ENCODE measurements around the gene DOCK2.

The DOCK2 gene

GRCh38 chr5:170049713-170050112 is 412.6 kb downstream of the DOCK2 start:
- Histone ChIP-seq H3K36me3 (ENCODE audit: insufficient read depth, low read length) (no peaks in the 10 kb centered on the region), H3K9ac (ENCODE audit: insufficient read length) (no peak overlapping the region), H3K4me3 (no peak overlapping the region), H3K9me3 (ENCODE audit: low read depth, low read length) (no peaks in the 10 kb centered on the region), H3K27ac (no peak overlapping the region)
- TF ChIP-seq POLR2AphosphoS5 (IDR thresholded peaks at IDR 0.05; ENCODE audit: borderline replicate concordance, low read depth, low read length) (no peak), EZH2 (IDR thresholded peaks at IDR 0.05) (no peak), FOXP2 (optimal IDR thresholded peaks at IDR 0.05; ENCODE audit: control extremely low read depth, extremely low read length, insufficient read depth) (no peak)
- no peak for DNase-seq (ENCODE audit: low read depth, low spot score)

DNA sequence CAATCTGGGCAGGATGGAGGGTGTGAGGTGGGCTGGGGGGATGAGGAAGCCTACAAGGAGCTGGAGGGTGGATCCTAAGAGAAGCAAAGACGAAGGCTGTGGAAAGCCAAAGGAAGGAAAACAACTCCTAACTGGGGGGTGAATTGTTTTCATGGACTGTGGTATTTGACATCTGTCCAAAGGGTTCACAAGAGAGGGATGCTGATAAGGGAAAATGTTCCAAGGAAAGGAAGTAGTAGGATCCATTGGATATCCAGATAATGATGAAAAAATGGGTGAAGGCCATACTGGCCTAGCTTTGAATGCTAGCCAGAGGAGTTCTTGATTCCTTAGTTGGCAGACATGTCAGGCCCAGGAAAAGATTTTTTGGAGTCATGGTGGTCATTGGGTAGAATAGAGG is 416.8 kb downstream of the DOCK2 start:
- no peak for TF ChIP-seq EZH2 (IDR thresholded peaks at IDR 0.05)
- no peak for TF ChIP-seq POLR2AphosphoS5 (IDR thresholded peaks at IDR 0.05; ENCODE audit: borderline replicate concordance, low read depth, low read length)
- no peak for TF ChIP-seq FOXP2 (optimal IDR thresholded peaks at IDR 0.05; ENCODE audit: control extremely low read depth, extremely low read length, insufficient read depth)
- H3K27ac ChIP-seq, result no peak overlapping the region
- no peak for DNase-seq (ENCODE audit: low read depth, low spot score)
- H3K4me3 ChIP-seq, result no peak overlapping the region
- H3K9ac ChIP-seq (ENCODE audit: insufficient read length), result no peak overlapping the region
- H3K36me3 ChIP-seq (ENCODE audit: insufficient read depth, low read length), result no peaks in the 10 kb centered on the region
- no peaks in the 10 kb centered on the region for H3K9me3 ChIP-seq (ENCODE audit: low read depth, low read length)

DNA sequence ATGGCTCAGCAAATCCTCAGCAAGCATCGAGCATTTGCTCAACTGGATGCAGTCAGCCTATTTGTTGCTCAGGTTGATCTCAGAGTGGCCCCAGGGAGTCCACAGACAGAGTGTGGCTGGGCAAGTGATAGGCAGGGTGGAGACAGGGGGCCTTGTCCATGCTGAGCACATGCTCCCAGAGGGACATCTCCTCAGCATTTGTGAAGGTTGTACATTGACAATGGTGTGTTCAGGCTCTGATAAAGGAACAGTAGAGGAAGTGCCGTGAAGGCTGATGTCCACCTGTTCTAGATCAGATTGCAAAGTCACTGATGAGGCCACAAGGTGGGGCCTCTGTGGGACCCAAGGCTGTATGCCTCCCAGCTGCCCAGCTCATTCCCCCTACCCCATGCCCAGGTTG is 418.5 kb downstream of the DOCK2 start:
- no peak overlapping the region for H3K27ac ChIP-seq
- no peak overlapping the region for H3K4me3 ChIP-seq
- no peaks in the 10 kb centered on the region for H3K9me3 ChIP-seq (ENCODE audit: low read depth, low read length)
- no peaks in the 10 kb centered on the region for H3K36me3 ChIP-seq (ENCODE audit: insufficient read depth, low read length)
- DNase-seq (ENCODE audit: low read depth, low spot score), result no peak
- TF ChIP-seq POLR2AphosphoS5 (IDR thresholded peaks at IDR 0.05; ENCODE audit: borderline replicate concordance, low read depth, low read length) (no peak), EZH2 (IDR thresholded peaks at IDR 0.05) (no peak), FOXP2 (optimal IDR thresholded peaks at IDR 0.05; ENCODE audit: control extremely low read depth, extremely low read length, insufficient read depth) (no peak)
- H3K9ac ChIP-seq (ENCODE audit: insufficient read length), result no peak overlapping the region

- no peak for DNase-seq (ENCODE audit: low read depth, low spot score)
- TF ChIP-seq FOXP2 (optimal IDR thresholded peaks at IDR 0.05; ENCODE audit: control extremely low read depth, extremely low read length, insufficient read depth), result no peak
- TF ChIP-seq POLR2AphosphoS5 (IDR thresholded peaks at IDR 0.05; ENCODE audit: borderline replicate concordance, low read depth, low read length), result no peak
- Histone ChIP-seq H3K36me3 (ENCODE audit: insufficient read depth, low read length) (no peaks in the 10 kb centered on the region), H3K9me3 (ENCODE audit: low read depth, low read length) (no peaks in the 10 kb centered on the region), H3K9ac (ENCODE audit: insufficient read length) (no peak overlapping the region), H3K4me3 (no peak overlapping the region), H3K27ac (no peak overlapping the region)
These were observed 419.6 kb downstream of the DOCK2 start for GRCh38 chr5:170056561-170057267.

- Histone ChIP-seq H3K27ac (no peak overlapping the region), H3K36me3 (ENCODE audit: insufficient read depth, low read length) (no peaks in the 10 kb centered on the region), H3K9me3 (ENCODE audit: low read depth, low read length) (no peaks in the 10 kb centered on the region), H3K9ac (ENCODE audit: insufficient read length) (no peak overlapping the region), H3K4me3 (no peak overlapping the region)
- TF ChIP-seq EZH2 (IDR thresholded peaks at IDR 0.05), result no peak
- DNase-seq (ENCODE audit: low read depth, low spot score), result no peak
These were observed 420.2 kb downstream of the DOCK2 start for GRCh38 chr5:170057311-170057710.

DNA sequence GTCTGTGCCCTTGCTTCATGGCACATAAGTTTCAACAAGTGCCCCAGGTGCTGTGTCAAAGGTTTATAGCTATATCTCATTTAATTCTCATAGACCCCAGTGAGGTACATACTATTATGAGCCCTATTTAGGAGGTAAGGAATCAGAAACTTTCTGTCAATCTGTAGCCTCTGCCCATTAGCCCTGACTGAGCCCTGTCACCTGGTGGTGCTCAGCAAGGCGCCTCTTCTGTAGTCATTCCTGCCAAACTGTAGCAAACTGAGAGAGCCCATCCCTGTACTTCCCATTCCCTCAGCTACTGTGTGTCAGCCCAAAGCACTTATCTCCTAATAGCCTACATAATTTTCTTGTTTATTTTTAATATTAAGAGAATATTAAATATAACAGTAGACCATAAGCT is 422.1 kb downstream of the DOCK2 start:
- H3K9me3 ChIP-seq (ENCODE audit: low read depth, low read length), result no peaks in the 10 kb centered on the region
- no peak overlapping the region for H3K27ac ChIP-seq
- no peak overlapping the region for H3K9ac ChIP-seq (ENCODE audit: insufficient read length)
- no peaks in the 10 kb centered on the region for H3K36me3 ChIP-seq (ENCODE audit: insufficient read depth, low read length)
- no peak for DNase-seq (ENCODE audit: low read depth, low spot score)
- no peak overlapping the region for H3K4me3 ChIP-seq
- no peak for TF ChIP-seq POLR2AphosphoS5 (IDR thresholded peaks at IDR 0.05; ENCODE audit: borderline replicate concordance, low read depth, low read length)
- TF ChIP-seq FOXP2 (optimal IDR thresholded peaks at IDR 0.05; ENCODE audit: control extremely low read depth, extremely low read length, insufficient read depth), result no peak
- TF ChIP-seq EZH2 (IDR thresholded peaks at IDR 0.05), result no peak

- H3K4me3 ChIP-seq, result no peak overlapping the region
- H3K36me3 ChIP-seq (ENCODE audit: insufficient read depth, low read length), result no peaks in the 10 kb centered on the region
- H3K9ac ChIP-seq (ENCODE audit: insufficient read length), result no peak overlapping the region
- no peaks in the 10 kb centered on the region for H3K9me3 ChIP-seq (ENCODE audit: low read depth, low read length)
- no peak for DNase-seq (ENCODE audit: low read depth, low spot score)
- H3K27ac ChIP-seq, result no peak overlapping the region
- TF ChIP-seq EZH2 (IDR thresholded peaks at IDR 0.05) (no peak), FOXP2 (optimal IDR thresholded peaks at IDR 0.05; ENCODE audit: control extremely low read depth, extremely low read length, insufficient read depth) (no peak), POLR2AphosphoS5 (IDR thresholded peaks at IDR 0.05; ENCODE audit: borderline replicate concordance, low read depth, low read length) (no peak)
These were observed 430.1 kb downstream of the DOCK2 start for GRCh38 chr5:170067152-170067551.

GRCh38 chr5:170067574-170068170 is 430.6 kb downstream of the DOCK2 start:
- Histone ChIP-seq H3K9ac (ENCODE audit: insufficient read length) (no peak overlapping the region), H3K4me3 (no peak overlapping the region), H3K36me3 (ENCODE audit: insufficient read depth, low read length) (no peaks in the 10 kb centered on the region), H3K9me3 (ENCODE audit: low read depth, low read length) (no peaks in the 10 kb centered on the region), H3K27ac (no peak overlapping the region)
- TF ChIP-seq FOXP2 (optimal IDR thresholded peaks at IDR 0.05; ENCODE audit: control extremely low read depth, extremely low read length, insufficient read depth) (no peak), EZH2 (IDR thresholded peaks at IDR 0.05) (no peak), POLR2AphosphoS5 (IDR thresholded peaks at IDR 0.05; ENCODE audit: borderline replicate concordance, low read depth, low read length) (no peak)
- DNase-seq (ENCODE audit: low read depth, low spot score), result no peak

- no peak for TF ChIP-seq EZH2 (IDR thresholded peaks at IDR 0.05)
- TF ChIP-seq POLR2AphosphoS5 (IDR thresholded peaks at IDR 0.05; ENCODE audit: borderline replicate concordance, low read depth, low read length), result no peak
- no peak for TF ChIP-seq FOXP2 (optimal IDR thresholded peaks at IDR 0.05; ENCODE audit: control extremely low read depth, extremely low read length, insufficient read depth)
- Histone ChIP-seq H3K4me3 (no peak overlapping the region), H3K36me3 (ENCODE audit: insufficient read depth, low read length) (no peaks in the 10 kb centered on the region), H3K27ac (no peak overlapping the region), H3K9ac (ENCODE audit: insufficient read length) (no peak overlapping the region), H3K9me3 (ENCODE audit: low read depth, low read length) (no peaks in the 10 kb centered on the region)
- no peak for DNase-seq (ENCODE audit: low read depth, low spot score)
These were observed 432.4 kb downstream of the DOCK2 start for GRCh38 chr5:170069512-170069911.
